Activated naive CD8-positive, alpha-beta T cell treated with anti-CD3 and anti-CD28 coated beads for 36 hours (primary cell): ENCODE results near the gene SLC9C1. TPM values are rescaled to one million over a fixed set of nuclear protein-coding genes. Genes with fewer than 3 reads are reported as not detected.
A peak's percentile ranks its signal among the peaks of the same experiment; 100 is the strongest.

ENCODE experiments used
- DNase-seq: peaks from one replicate; pipeline ENCODE4 v3.0.0; 2021
- H3K27ac Mint-ChIP-seq: one replicate; pipeline ENCODE4 v1.8.0; 2022; ENCODE audit warnings: mild to moderate bottlenecking, moderate library complexity, mixed read lengths
- H3K27me3 Mint-ChIP-seq: one replicate; pipeline ENCODE4 v1.8.0; 2022; ENCODE audit warnings: mild to moderate bottlenecking, mixed read lengths
- H3K36me3 Mint-ChIP-seq: one replicate; pipeline ENCODE4 v1.8.0; 2021; ENCODE audit warnings: mild to moderate bottlenecking, mixed read lengths
- H3K4me1 Mint-ChIP-seq: one replicate; pipeline ENCODE4 v1.8.0; 2021; ENCODE audit warnings: mixed read lengths
- H3K4me3 Mint-ChIP-seq: one replicate; pipeline ENCODE4 v1.8.0; 2022; ENCODE audit warnings: mild to moderate bottlenecking, moderate library complexity, mixed read lengths
- H3K9me3 Mint-ChIP-seq: one replicate; pipeline ENCODE4 v1.8.0; 2022; ENCODE audit warnings: mixed read lengths
- total RNA-seq, 2 experiments: library from RNA; stranded (reverse); gene quantifications; one replicate each; pipeline ENCODE4 v1.2.3, GENCODE V29; 2021

Gene SLC9C1
- total RNA-seq, 2 experiments from 2014 or later, result not detected

GRCh38 chr3:112121577-112122547 is 172.2 kb downstream of the SLC9C1 start:
- no peak for DNase-seq
- Mint-ChIP-seq H3K4me1 (peaks cover 53% of the 10 kb centered on the region), H3K4me3 (no peak overlapping the region), H3K36me3 (peaks cover 21% of the 10 kb centered on the region), H3K27ac (no peak overlapping the region), H3K9me3 (no peaks in the 10 kb centered on the region), H3K27me3 (no peaks in the 10 kb centered on the region)

DNA sequence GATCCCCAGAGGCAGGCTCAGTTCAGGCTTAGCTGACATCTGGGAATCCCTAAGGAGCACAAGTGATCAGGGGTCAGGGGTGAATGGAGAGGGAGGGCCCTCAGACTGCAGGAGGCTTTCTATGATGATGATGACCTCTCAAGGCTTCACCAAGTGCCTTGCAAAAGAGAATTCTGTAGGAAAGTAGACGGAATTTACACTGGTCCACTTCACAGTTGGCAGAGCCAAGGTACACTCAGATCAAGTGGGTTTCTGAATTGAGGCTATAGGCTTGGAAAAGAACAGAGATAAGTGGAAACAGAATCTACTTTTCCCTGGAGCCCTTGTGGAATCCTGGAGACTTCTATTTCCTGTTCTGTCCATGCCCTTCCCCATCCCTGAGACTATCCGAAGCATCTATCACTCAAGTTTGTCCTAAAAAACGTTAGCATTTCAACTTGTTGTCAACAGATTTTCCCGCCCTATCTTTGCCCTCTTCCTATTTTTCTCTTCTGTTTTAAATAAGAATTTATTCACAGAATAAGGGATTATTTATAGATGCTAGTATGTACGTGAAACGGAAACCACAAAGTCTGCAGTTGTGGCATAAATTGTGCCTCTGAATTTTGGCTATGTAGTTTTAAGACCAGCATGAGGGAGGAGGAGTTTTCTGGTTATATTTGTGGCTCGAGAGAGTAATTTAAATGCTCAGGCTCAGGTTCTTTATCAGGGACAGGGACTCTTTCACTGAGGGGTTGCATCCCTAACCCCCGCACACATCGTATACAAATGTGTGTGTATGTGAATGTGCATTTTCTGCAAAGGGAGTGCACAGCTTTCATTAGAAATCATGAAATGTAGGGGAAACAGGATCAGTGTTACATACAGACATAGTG is 173.8 kb downstream of the SLC9C1 start:
- H3K27me3 Mint-ChIP-seq, result no peaks in the 10 kb centered on the region
- H3K27ac Mint-ChIP-seq, result peak overlapping the region; percentile 45
- H3K4me1 Mint-ChIP-seq, result peaks cover 43% of the 10 kb centered on the region
- DNase-seq, result no peak
- peaks cover 15% of the 10 kb centered on the region for H3K36me3 Mint-ChIP-seq
- H3K9me3 Mint-ChIP-seq, result no peaks in the 10 kb centered on the region
- peak overlapping the region; percentile 6 for H3K4me3 Mint-ChIP-seq

GRCh38 chr3:112117841-112118571 is 176.0 kb downstream of the SLC9C1 start:
- Mint-ChIP-seq H3K4me1 (peaks cover 42% of the 10 kb centered on the region), H3K36me3 (peaks cover 6% of the 10 kb centered on the region), H3K27me3 (no peaks in the 10 kb centered on the region), H3K4me3 (no peak overlapping the region), H3K27ac (no peak overlapping the region), H3K9me3 (no peaks in the 10 kb centered on the region)
- DNase-seq, result no peak

GRCh38 chr3:112117415-112117814 is 176.6 kb downstream of the SLC9C1 start:
- Mint-ChIP-seq H3K27ac (no peak overlapping the region), H3K27me3 (no peaks in the 10 kb centered on the region), H3K36me3 (peaks cover 3% of the 10 kb centered on the region), H3K4me1 (peaks cover 41% of the 10 kb centered on the region), H3K9me3 (no peaks in the 10 kb centered on the region), H3K4me3 (no peak overlapping the region)
- no peak for DNase-seq

DNA sequence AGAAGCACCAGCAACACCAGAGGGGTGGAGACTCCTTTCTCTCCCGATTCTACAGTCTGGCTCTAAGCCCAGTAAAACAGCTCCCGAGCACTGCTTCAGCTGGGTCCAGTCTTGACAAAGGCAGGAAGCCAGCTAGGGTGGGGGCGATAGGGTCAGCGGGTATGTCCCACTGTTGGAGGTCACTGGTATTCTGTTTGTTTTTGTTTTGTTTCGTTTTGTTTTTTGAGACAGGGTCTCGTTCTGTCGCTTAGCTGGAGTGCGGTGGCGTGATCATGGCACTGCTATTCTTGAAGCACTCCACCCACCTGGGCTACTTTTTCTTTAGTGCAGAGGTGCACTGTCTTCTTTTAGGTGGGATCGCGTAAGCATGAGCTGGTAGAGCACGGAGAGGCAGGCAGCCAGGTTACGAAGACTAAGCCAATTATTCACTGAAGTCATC is 177.2 kb downstream of the SLC9C1 start:
- Mint-ChIP-seq H3K27me3 (no peaks in the 10 kb centered on the region), H3K4me1 (peaks cover 37% of the 10 kb centered on the region), H3K27ac (no peak overlapping the region), H3K36me3 (peaks cover 3% of the 10 kb centered on the region), H3K4me3 (no peak overlapping the region), H3K9me3 (no peaks in the 10 kb centered on the region)
- no peak for DNase-seq

DNA sequence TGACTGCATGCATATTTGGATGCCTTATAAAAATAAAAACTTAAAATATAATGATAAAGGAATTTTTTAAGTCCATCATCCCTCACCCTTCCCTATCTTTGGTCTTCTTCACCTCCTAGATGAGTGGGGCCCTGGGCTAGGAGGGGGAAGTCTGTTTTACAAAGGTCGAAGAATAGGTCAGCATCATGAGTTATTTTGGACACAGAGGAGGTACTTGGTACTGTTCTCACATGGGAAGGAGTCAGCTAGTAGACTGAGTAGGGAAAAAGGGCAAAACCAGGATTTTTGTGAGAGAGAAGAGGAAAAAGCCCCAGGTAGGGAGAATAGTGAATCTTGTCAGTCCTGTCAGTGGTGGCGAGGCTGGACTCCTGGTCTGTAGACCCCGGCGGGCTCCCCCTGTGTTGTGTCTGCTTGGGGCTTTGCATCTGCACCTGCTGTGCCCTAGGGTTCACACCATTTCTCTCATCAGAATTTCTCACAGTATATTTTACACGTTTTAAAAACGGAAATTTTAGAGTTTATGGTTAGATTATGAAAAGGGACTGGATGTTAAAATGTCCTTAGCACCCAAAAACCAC is 178.1 kb downstream of the SLC9C1 start:
- Mint-ChIP-seq H3K4me3 (no peak overlapping the region), H3K36me3 (peaks cover 3% of the 10 kb centered on the region), H3K27ac (no peak overlapping the region), H3K9me3 (no peaks in the 10 kb centered on the region), H3K4me1 (peaks cover 32% of the 10 kb centered on the region), H3K27me3 (no peaks in the 10 kb centered on the region)
- DNase-seq, result no peak

DNA sequence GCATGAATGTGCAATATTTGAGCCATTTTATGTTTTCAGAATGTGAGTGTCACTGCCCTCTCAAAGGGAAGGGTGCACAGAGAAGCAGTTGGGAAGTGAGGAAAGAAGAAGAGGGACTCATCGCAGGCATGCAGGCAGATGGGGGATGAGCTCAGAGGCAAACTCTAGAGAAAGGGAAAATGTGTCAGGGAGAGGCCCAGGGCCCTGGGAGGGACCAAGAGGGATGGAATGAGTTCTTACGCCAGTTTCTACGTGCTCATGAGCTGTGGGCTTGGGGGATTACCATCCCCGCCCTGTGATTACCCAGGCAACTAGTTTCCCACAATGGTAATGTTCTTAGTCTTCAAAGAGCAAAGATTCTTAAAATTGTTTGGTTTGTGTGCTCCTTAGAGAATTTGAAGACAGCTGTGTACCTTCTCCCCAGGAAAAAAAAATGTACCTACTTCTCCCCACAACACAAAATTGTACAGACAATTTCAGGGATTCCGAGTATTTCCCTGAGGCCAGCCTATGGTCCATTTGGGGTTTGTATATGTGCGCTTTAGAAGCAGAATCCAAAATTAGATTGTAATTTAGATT is 178.8 kb downstream of the SLC9C1 start:
- no peaks in the 10 kb centered on the region for H3K27me3 Mint-ChIP-seq
- H3K27ac Mint-ChIP-seq, result peak overlapping the region; percentile 18
- H3K9me3 Mint-ChIP-seq, result no peaks in the 10 kb centered on the region
- peaks cover 3% of the 10 kb centered on the region for H3K36me3 Mint-ChIP-seq
- no peak overlapping the region for H3K4me3 Mint-ChIP-seq
- DNase-seq, result no peak
- peaks cover 28% of the 10 kb centered on the region for H3K4me1 Mint-ChIP-seq

DNA sequence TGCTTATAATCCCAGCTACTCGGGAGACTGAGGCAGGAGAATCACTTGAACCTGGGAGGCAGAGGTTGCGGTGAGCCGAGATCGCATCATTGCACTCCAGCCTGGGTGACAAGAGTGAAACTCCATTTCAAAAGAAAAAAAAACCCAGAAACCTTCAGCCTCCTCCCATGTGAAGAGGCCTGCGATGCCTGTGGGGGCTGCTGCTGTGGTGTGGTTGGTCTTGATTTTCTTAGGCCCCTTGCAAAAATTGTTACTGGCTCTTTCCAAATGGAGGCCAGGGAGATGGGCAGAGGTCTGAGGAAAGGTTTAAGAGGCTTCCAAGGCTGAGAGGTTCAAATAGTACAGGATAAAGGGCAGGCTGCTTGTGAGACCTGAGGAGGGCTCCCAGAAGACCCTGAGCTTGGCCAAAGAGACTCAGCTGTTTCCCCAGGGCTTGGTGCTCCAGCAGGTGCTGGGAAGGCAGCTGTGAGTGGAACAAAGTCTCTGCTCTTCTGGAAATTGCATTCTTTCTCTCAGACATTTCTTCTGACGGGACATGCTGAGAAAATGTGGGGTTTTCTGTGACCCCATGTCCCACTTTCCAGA is 179.3 kb downstream of the SLC9C1 start:
- no peak for DNase-seq
- no peak overlapping the region for H3K4me3 Mint-ChIP-seq
- peaks cover 3% of the 10 kb centered on the region for H3K36me3 Mint-ChIP-seq
- H3K9me3 Mint-ChIP-seq, result no peaks in the 10 kb centered on the region
- peaks cover 22% of the 10 kb centered on the region for H3K4me1 Mint-ChIP-seq
- H3K27me3 Mint-ChIP-seq, result no peaks in the 10 kb centered on the region
- peak overlapping the region; percentile 18 for H3K27ac Mint-ChIP-seq

GRCh38 chr3:112111785-112112402 is 182.1 kb downstream of the SLC9C1 start:
- no peaks in the 10 kb centered on the region for H3K27me3 Mint-ChIP-seq
- no peaks in the 10 kb centered on the region for H3K9me3 Mint-ChIP-seq
- H3K4me1 Mint-ChIP-seq, result peaks cover 8% of the 10 kb centered on the region
- no peaks in the 10 kb centered on the region for H3K36me3 Mint-ChIP-seq
- DNase-seq, result peak; percentile 53
- H3K27ac Mint-ChIP-seq, result no peak overlapping the region
- no peak overlapping the region for H3K4me3 Mint-ChIP-seq

GRCh38 chr3:112109322-112109721 is 184.7 kb downstream of the SLC9C1 start:
- Mint-ChIP-seq H3K27ac (no peak overlapping the region), H3K4me3 (no peak overlapping the region), H3K9me3 (no peaks in the 10 kb centered on the region), H3K27me3 (no peaks in the 10 kb centered on the region), H3K4me1 (peaks cover 3% of the 10 kb centered on the region), H3K36me3 (no peaks in the 10 kb centered on the region)
- DNase-seq, result no peak

DNA sequence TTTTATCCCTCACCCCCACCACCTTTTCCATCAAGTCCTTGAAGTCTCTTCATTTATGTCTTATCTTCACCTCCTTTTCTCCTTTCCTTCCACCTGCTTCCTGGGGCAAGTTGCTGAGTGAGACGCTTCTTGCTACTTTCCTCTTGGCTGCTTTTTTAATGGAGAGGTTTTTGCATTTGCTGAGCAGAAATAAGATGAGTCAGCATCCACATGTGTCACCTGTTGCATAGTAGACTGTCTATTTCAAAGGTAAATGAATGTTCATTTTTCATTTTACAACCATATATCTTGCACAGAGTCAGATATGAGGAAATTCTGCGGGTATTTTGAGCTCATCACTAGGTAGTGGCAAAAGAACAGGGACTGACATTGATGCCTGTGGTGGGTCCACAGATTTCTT is 189.2 kb downstream of the SLC9C1 start:
- H3K36me3 Mint-ChIP-seq, result peaks cover 2% of the 10 kb centered on the region
- no peak for DNase-seq
- H3K9me3 Mint-ChIP-seq, result no peaks in the 10 kb centered on the region
- H3K27ac Mint-ChIP-seq, result no peak overlapping the region
- H3K4me1 Mint-ChIP-seq, result peaks cover 3% of the 10 kb centered on the region
- no peak overlapping the region for H3K4me3 Mint-ChIP-seq
- H3K27me3 Mint-ChIP-seq, result no peaks in the 10 kb centered on the region

GRCh38 chr3:112101916-112102315 is 192.1 kb downstream of the SLC9C1 start:
- no peaks in the 10 kb centered on the region for H3K27me3 Mint-ChIP-seq
- H3K27ac Mint-ChIP-seq, result no peak overlapping the region
- peaks cover 2% of the 10 kb centered on the region for H3K9me3 Mint-ChIP-seq
- H3K4me1 Mint-ChIP-seq, result peaks cover 9% of the 10 kb centered on the region
- peaks cover 4% of the 10 kb centered on the region for H3K36me3 Mint-ChIP-seq
- H3K4me3 Mint-ChIP-seq, result no peak overlapping the region
- DNase-seq, result no peak

DNA sequence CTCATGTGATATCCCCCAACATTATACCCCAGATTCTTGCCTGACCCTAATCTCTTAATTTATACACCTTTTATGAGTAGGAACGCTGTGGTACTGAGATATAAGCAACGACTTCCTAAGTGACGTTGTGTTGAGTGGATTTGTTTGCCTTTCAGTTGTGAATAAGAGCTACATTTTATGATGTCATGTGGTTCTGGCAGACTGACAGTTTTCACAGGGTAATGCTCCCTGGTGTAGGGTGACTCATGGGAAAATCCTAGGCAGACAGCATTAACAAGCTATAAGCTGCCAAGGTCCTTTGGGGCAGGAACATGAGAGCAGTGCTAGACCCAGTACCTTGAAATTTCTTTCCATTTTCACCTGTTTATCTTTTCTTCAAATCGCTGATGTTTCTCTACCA is 196.6 kb downstream of the SLC9C1 start:
- Mint-ChIP-seq H3K4me1 (peaks cover 22% of the 10 kb centered on the region), H3K27me3 (no peaks in the 10 kb centered on the region), H3K36me3 (peaks cover 5% of the 10 kb centered on the region), H3K27ac (no peak overlapping the region), H3K4me3 (no peak overlapping the region), H3K9me3 (peaks cover 2% of the 10 kb centered on the region)
- DNase-seq, result peak; percentile 29
